ENCODE data around the gene ABL1. TPM values are rescaled to one million over a fixed set of nuclear protein-coding genes. Genes with fewer than 3 reads are reported as not detected.

The ABL1 gene
- polyA plus RNA-seq, 1 of the 3 experiments (the other 2 are of a cell fraction) = 24.6 TPM

DNA sequence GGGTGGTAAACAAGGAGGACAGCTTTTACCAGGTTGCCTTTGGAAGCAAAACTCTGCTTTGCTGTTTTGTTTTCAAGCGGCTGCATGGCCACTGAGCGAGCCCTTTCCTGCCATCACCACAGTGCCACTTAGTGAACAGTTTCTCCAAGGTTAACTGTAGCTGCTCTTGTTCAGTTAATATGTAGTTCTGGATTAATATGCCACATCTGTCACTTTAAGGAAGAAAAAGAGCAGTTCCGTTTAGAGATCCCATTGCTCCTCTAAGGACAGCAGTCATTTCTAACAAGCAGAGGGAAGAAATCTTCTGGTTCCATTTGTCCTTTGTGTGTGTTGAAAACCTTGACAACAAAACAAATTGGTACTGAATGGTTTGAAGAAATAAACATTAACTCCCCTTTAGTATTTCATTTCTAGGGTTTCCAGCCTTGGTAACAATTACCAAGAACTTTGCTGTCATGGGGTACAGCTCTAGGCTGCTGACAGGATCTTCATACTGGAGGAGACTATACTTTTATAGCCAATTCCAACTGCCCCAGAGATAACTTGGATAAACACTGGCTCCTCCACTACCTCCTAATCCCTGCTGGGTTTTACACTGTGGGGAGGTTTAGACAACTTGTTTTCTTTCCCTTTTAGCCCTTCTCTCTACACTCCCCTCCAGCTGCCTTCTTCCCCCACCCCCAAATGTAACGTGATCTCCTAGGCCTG lies 10.3 kb upstream of the ABL1 start:
- Histone ChIP-seq H3K9ac (peak overlapping the region; percentile 16; the same call in 1 of the 2 replicates), H2AFZ (ENCODE audit: low read depth) (peak overlapping the region; percentile 4; the same call in 1 of the 2 replicates), H3K27me3 (ENCODE audit: insufficient read depth) (no peaks in the 10 kb centered on the region), H3K9me3 (peaks cover 7% of the 10 kb centered on the region; the same call in 1 of the 2 replicates), H3K4me3 (ENCODE audit: low read depth in 2 of 2, low read length in 1 of 2) (peak overlapping the region in 1 of 2 experiments; percentile 28; a peak in 2 of 4 replicates), H3K4me1 (ENCODE audit: control insufficient read depth in 1 of 2, insufficient read depth in 2 of 2, low read depth in 1 of 2, low read length in 1 of 2) (peaks cover 15 to 31% of the 10 kb centered on the region in 2 experiments; a peak in 3 of 4 replicates), H3F3A (replicated peaks; ENCODE audit: insufficient read depth) (peaks cover 15% of the 10 kb centered on the region), H3K36me3 (replicated peaks in 1 of 2; ENCODE audit: control insufficient read depth in 1 of 2, insufficient read depth in 2 of 2, low read length in 1 of 2) (peaks cover 0 to 7% of the 10 kb centered on the region in 2 experiments), H3K9me2 (no peaks in the 10 kb centered on the region), H3K27ac (ENCODE audit: low read depth in 2 of 2, low read length in 1 of 2) (peak overlapping the region; percentile 79 to 84), H3K4me2 (peak overlapping the region; percentile 58), H3K79me2 (ENCODE audit: insufficient read depth) (peaks cover 41% of the 10 kb centered on the region), H4K20me1 (ENCODE audit: insufficient read depth) (no peaks in the 10 kb centered on the region)
- ChIA-PET POLR2A (no interaction called here), CTCF (interaction anchor here (0.7 to 2.3 kb wide), 6 partner anchors 11 to 123 kb away, joined by 3 to 7 read pairs (median 4); partner anchors contain the start of gene ABL1)
- DNase-seq = peak; percentile 42
- 39% methylated on average over 4 of the region's 4 CpGs for WGBS (ENCODE audit: low lambda C conversion rate)
- TF ChIP-seq TAF1 (IDR thresholded peaks at IDR 0.05; ENCODE audit: borderline replicate concordance, low read depth, low read length) = peak; percentile 20; the same call in 1 of the 2 replicates
- peak; percentile 69 for TF ChIP-seq TCF12 (IDR thresholded peaks at IDR 0.05)
- TF ChIP-seq, protein P1, sequence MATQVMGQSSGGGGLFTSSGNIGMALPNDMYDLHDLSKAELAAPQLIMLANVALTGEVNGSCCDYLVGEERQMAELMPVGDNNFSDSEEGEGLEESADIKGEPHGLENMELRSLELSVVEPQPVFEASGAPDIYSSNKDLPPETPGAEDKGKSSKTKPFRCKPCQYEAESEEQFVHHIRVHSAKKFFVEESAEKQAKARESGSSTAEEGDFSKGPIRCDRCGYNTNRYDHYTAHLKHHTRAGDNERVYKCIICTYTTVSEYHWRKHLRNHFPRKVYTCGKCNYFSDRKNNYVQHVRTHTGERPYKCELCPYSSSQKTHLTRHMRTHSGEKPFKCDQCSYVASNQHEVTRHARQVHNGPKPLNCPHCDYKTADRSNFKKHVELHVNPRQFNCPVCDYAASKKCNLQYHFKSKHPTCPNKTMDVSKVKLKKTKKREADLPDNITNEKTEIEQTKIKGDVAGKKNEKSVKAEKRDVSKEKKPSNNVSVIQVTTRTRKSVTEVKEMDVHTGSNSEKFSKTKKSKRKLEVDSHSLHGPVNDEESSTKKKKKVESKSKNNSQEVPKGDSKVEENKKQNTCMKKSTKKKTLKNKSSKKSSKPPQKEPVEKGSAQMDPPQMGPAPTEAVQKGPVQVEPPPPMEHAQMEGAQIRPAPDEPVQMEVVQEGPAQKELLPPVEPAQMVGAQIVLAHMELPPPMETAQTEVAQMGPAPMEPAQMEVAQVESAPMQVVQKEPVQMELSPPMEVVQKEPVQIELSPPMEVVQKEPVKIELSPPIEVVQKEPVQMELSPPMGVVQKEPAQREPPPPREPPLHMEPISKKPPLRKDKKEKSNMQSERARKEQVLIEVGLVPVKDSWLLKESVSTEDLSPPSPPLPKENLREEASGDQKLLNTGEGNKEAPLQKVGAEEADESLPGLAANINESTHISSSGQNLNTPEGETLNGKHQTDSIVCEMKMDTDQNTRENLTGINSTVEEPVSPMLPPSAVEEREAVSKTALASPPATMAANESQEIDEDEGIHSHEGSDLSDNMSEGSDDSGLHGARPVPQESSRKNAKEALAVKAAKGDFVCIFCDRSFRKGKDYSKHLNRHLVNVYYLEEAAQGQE (IDR thresholded peaks at IDR 0.05; ENCODE audit: low read depth, low read length) = peak; percentile 13; the same call in 1 of the 2 replicates
- TF ChIP-seq NRF1 (IDR thresholded peaks at IDR 0.05; ENCODE audit: low read depth, low read length) = no peak
- TF ChIP-seq MXI1 (IDR thresholded peaks at IDR 0.05; ENCODE audit: low read depth, low read length) = no peak
- TF ChIP-seq POLR2AphosphoS5 (IDR thresholded peaks at IDR 0.05; ENCODE audit: low read depth, low read length) = peak; percentile 61; the same call in 1 of the 2 replicates

DNA sequence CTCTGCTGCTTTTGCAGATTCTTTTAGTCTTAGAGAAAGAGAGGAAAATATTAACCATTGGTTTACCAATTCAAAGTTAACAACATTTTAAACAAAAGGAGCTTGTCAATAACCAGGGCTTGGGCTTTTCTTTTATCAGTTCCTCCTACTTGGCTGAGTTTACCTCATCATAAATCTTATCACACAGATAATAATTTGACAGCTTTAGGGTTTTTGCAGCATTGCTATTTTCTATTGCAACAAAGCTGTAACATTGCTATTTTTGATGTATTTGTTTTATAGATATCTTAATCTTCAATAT lies 9.8 kb upstream of the ABL1 start:
- Histone ChIP-seq H3K36me3 (replicated peaks in 1 of 2; ENCODE audit: control insufficient read depth in 1 of 2, insufficient read depth in 2 of 2, low read length in 1 of 2) (peaks cover 0 to 7% of the 10 kb centered on the region in 2 experiments), H3K9me3 (peaks cover 7% of the 10 kb centered on the region; the same call in 1 of the 2 replicates), H3K27ac (ENCODE audit: low read depth in 2 of 2, low read length in 1 of 2) (peak overlapping the region; percentile 79 to 84), H3K4me3 (ENCODE audit: low read depth in 2 of 2, low read length in 1 of 2) (peak overlapping the region in 1 of 2 experiments; percentile 28; a peak in 2 of 4 replicates), H3K9me2 (no peaks in the 10 kb centered on the region), H3K4me2 (peak overlapping the region; percentile 58), H3F3A (replicated peaks; ENCODE audit: insufficient read depth) (peaks cover 15% of the 10 kb centered on the region), H3K4me1 (ENCODE audit: control insufficient read depth in 1 of 2, insufficient read depth in 2 of 2, low read depth in 1 of 2, low read length in 1 of 2) (peaks cover 18 to 32% of the 10 kb centered on the region in 2 experiments; a peak in 3 of 4 replicates), H3K79me2 (ENCODE audit: insufficient read depth) (peaks cover 41% of the 10 kb centered on the region), H3K27me3 (ENCODE audit: insufficient read depth) (no peaks in the 10 kb centered on the region), H2AFZ (ENCODE audit: low read depth) (no peak overlapping the region), H3K9ac (peak overlapping the region; percentile 16; the same call in 1 of the 2 replicates), H4K20me1 (ENCODE audit: insufficient read depth) (no peaks in the 10 kb centered on the region)
- CTCF ChIA-PET = interaction anchor here (0.7 to 2.3 kb wide), 4 partner anchors 10 to 124 kb away, joined by 3 to 7 read pairs (median 4); partner anchors contain the start of gene ABL1
- POLR2A ChIA-PET = no interaction called here
- no peak for DNase-seq
- TF ChIP-seq CHD2 (IDR thresholded peaks at IDR 0.05; ENCODE audit: low read length, partially characterized antibody) = no peak
- no peak for TF ChIP-seq RFX5 (IDR thresholded peaks at IDR 0.05; ENCODE audit: low read length)
- TF ChIP-seq TCF12 (IDR thresholded peaks at IDR 0.05) = no peak
- TF ChIP-seq RAD21 (IDR thresholded peaks at IDR 0.05; ENCODE audit: low read length) = no peak
- TF ChIP-seq, protein P2, sequence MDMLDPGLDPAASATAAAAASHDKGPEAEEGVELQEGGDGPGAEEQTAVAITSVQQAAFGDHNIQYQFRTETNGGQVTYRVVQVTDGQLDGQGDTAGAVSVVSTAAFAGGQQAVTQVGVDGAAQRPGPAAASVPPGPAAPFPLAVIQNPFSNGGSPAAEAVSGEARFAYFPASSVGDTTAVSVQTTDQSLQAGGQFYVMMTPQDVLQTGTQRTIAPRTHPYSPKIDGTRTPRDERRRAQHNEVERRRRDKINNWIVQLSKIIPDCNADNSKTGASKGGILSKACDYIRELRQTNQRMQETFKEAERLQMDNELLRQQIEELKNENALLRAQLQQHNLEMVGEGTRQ (IDR thresholded peaks at IDR 0.05; ENCODE audit: borderline replicate concordance, low read depth, low read length) = no peak
- TF ChIP-seq MXI1 (IDR thresholded peaks at IDR 0.05; ENCODE audit: low read depth, low read length) = no peak
- TF ChIP-seq TAF1 (IDR thresholded peaks at IDR 0.05; ENCODE audit: borderline replicate concordance, low read depth, low read length) = no peak
- TF ChIP-seq, protein P3, sequence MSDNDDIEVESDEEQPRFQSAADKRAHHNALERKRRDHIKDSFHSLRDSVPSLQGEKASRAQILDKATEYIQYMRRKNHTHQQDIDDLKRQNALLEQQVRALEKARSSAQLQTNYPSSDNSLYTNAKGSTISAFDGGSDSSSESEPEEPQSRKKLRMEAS (IDR thresholded peaks at IDR 0.05; ENCODE audit: low read depth) = no peak; the same call in 1 of the 2 replicates
- no peak for TF ChIP-seq SMC3 (IDR thresholded peaks at IDR 0.05; ENCODE audit: low read depth, low read length)
- TF ChIP-seq, protein P4, sequence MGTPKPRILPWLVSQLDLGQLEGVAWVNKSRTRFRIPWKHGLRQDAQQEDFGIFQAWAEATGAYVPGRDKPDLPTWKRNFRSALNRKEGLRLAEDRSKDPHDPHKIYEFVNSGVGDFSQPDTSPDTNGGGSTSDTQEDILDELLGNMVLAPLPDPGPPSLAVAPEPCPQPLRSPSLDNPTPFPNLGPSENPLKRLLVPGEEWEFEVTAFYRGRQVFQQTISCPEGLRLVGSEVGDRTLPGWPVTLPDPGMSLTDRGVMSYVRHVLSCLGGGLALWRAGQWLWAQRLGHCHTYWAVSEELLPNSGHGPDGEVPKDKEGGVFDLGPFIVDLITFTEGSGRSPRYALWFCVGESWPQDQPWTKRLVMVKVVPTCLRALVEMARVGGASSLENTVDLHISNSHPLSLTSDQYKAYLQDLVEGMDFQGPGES (IDR thresholded peaks at IDR 0.05; ENCODE audit: low read depth, low read length) = no peak
- no peak for TF ChIP-seq NFIC (IDR thresholded peaks at IDR 0.05; ENCODE audit: borderline replicate concordance)
- no peak for TF ChIP-seq FOSL2 (IDR thresholded peaks at IDR 0.05; ENCODE audit: borderline replicate concordance, low read depth)
- TF ChIP-seq FOXM1 (IDR thresholded peaks at IDR 0.05; ENCODE audit: low read depth) = no peak
- no peak for TF ChIP-seq FOXJ3 (CRISPR knock-in tag; IDR thresholded peaks at IDR 0.05)
- no peak for TF ChIP-seq EP300 (IDR thresholded peaks at IDR 0.05; ENCODE audit: borderline replicate concordance in 1 of 2, low read depth in 1 of 2, low read length in 1 of 2)

Data from SK-N-SH (cell line).